Measurements from ENCODE around the gene UPK1A. TPM values are rescaled to one million over a fixed set of nuclear protein-coding genes. Genes with fewer than 3 reads are reported as not detected.
A peak's percentile ranks its signal among the peaks of the same experiment; 100 is the strongest.

The UPK1A gene
- total RNA-seq, 1 experiment from 2014 or later, result not detected

DNA sequence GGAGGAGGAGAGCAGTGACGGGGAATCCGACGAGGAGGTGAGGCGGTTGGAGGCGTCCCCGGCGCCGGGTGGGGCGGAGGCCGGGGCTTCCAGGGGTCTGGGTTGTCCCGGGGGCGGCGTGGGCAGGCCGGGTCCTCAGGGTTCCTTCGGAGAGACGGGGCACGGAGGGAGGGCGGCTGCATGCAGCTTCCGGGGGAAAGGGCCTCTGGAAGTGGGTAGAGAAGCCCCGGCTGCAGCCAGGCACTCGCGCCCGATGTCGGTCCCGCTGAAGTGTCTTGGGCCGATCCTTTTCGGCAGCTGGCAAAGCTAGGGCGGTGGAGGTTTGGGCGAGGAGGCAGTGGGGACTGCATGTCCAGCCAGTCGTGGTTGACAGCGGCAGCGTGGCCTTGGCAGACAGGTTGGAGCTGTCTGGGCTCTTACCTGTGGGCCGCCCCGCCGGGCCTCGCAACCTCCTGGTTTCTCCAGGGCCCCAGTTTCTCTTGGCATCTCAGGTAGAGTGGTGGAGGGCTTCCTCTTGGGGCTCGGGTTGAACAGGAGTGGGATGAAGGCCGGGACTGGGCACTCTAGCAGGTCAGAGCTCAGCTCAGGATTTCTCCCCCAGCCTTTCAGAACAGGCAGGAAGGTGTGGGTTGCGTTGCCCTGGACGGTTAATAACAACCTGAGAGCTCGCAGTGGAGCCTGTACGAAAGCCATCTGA is 52.2 kb downstream of the UPK1A start:
- intact Hi-C loops (cut with micrococcal nuclease), result no loop called here

DNA sequence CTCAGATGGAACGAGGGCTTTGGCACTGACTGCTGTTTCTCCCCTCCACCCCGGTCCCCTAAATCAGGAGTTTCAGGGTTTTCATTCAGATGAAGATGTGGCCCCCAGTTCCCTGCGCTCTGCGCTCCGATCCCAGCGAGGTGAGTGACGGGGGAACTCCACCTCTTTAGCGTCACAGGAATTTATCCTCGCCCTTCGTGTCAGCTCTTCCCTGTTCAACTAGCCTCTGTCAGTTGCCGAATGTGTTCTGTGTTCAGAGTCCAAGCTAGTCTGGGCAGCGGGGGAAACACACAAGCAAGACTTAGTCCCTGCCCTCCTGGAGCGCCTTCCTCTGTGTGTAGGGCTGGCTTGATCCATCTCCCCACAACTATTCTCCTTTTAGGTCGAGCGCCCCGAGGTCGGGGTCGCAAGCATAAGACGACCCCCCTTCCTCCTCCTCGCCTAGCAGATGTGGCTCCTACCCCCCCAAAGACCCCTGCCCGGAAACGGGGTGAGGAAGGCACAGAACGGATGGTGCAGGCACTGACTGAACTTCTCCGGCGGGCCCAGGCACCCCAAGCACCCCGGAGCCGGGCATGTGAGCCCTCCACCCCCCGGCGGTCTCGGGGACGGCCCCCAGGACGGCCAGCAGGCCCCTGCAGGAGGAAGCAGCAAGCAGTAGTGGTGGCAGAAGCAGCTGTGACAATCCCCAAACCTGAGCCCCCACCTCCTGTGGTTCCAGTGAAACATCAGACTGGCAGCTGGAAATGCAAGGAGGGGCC is 53.3 kb downstream of the UPK1A start:
- Mint-ChIP-seq H3K27ac (ENCODE audit: low read depth, unreplicated experiment) (peak overlapping the region; percentile 82), H3K36me3 (ENCODE audit: insufficient read depth, unreplicated experiment) (peaks cover 46% of the 10 kb centered on the region), H3K4me3 (ENCODE audit: unreplicated experiment) (peak overlapping the region; percentile 80), H3K4me1 (ENCODE audit: insufficient read depth, unreplicated experiment) (peaks cover 20% of the 10 kb centered on the region), H3K27me3 (ENCODE audit: insufficient read depth, unreplicated experiment) (no peaks in the 10 kb centered on the region), H3K9me3 (ENCODE audit: unreplicated experiment) (no peaks in the 10 kb centered on the region)
- ChIA-PET CTCF (interaction anchor here (0.9 to 1.3 kb wide), 3 partner anchors 18 to 25 kb away, joined by 3 to 7 read pairs (median 4); partner anchors contain the start of genes PSENEN and U2AF1L4), POLR2A (interaction anchor here (1.1 to 1.8 kb wide), 3 partner anchors 17 to 26 kb away, joined by 4 to 9 read pairs (median 6); partner anchors contain the start of genes PSENEN and U2AF1L4)
- TF ChIP-seq, protein P1, sequence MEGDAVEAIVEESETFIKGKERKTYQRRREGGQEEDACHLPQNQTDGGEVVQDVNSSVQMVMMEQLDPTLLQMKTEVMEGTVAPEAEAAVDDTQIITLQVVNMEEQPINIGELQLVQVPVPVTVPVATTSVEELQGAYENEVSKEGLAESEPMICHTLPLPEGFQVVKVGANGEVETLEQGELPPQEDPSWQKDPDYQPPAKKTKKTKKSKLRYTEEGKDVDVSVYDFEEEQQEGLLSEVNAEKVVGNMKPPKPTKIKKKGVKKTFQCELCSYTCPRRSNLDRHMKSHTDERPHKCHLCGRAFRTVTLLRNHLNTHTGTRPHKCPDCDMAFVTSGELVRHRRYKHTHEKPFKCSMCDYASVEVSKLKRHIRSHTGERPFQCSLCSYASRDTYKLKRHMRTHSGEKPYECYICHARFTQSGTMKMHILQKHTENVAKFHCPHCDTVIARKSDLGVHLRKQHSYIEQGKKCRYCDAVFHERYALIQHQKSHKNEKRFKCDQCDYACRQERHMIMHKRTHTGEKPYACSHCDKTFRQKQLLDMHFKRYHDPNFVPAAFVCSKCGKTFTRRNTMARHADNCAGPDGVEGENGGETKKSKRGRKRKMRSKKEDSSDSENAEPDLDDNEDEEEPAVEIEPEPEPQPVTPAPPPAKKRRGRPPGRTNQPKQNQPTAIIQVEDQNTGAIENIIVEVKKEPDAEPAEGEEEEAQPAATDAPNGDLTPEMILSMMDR (IDR thresholded peaks at IDR 0.05; ENCODE audit: unreplicated experiment), result no peak
- no peak for DNase-seq (ENCODE audit: unreplicated experiment)
- no TSS peak for BruUV-seq (replicated peaks)
- intact Hi-C loops (cut with micrococcal nuclease), result no loop called here

More for the DNA sequence above, 52.2 kb downstream of the UPK1A start:
- H3K27ac Mint-ChIP-seq (ENCODE audit: low read depth, unreplicated experiment), result peak overlapping the region; percentile 82
- POLR2A ChIA-PET, result interaction anchor here (0.5 to 1.8 kb wide), 10 partner anchors 12 to 1132 kb away, joined by 3 to 9 read pairs (median 4); partner anchors contain the start of genes COX6B1, LIN37, PSENEN and U2AF1L4
- peaks cover 36% of the 10 kb centered on the region for H3K36me3 Mint-ChIP-seq (ENCODE audit: insufficient read depth, unreplicated experiment)
- H3K4me1 Mint-ChIP-seq (ENCODE audit: insufficient read depth, unreplicated experiment), result peaks cover 20% of the 10 kb centered on the region
- no peaks in the 10 kb centered on the region for H3K9me3 Mint-ChIP-seq (ENCODE audit: unreplicated experiment)
- no peaks in the 10 kb centered on the region for H3K27me3 Mint-ChIP-seq (ENCODE audit: insufficient read depth, unreplicated experiment)
- CTCF ChIA-PET, result interaction anchor here (0.9 to 1.3 kb wide), 3 partner anchors 24 to 26 kb away, joined by 3 to 7 read pairs (median 5); partner anchors contain the start of genes PSENEN and U2AF1L4
- peak overlapping the region; percentile 80 for H3K4me3 Mint-ChIP-seq (ENCODE audit: unreplicated experiment)
- TSS peak; percentile 27 for BruUV-seq (replicated peaks)
- TF ChIP-seq, protein P1 (IDR thresholded peaks at IDR 0.05; ENCODE audit: unreplicated experiment), result no peak
- peak; percentile 24 for DNase-seq (ENCODE audit: unreplicated experiment)

DNA sequence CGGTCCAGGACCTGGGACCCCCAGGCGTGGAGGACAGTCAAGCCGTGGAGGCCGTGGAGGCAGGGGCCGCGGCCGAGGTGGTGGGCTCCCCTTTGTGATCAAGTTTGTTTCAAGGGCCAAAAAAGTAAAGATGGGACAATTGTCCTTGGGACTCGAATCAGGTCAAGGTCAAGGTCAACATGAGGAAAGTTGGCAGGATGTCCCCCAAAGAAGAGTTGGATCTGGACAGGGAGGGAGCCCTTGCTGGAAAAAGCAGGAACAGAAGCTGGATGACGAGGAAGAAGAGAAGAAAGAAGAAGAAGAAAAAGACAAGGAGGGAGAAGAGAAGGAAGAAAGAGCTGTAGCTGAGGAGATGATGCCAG is 53.8 kb downstream of the UPK1A start:
- no peak for DNase-seq (ENCODE audit: unreplicated experiment)
- intact Hi-C loops (cut with micrococcal nuclease), result no loop called here
- ChIA-PET POLR2A (interaction anchor here (1.0 to 1.8 kb wide), 2 partner anchors 16 to 20 kb away, joined by 4 to 5 read pairs; no protein-coding TSS in a partner anchor), CTCF (interaction anchor here (1.3 kb wide), 1 partner anchor 18 kb away, joined by 4 read pairs; no protein-coding TSS in a partner anchor)
- H3K9me3 Mint-ChIP-seq (ENCODE audit: unreplicated experiment), result no peaks in the 10 kb centered on the region
- no TSS peak for BruUV-seq (replicated peaks)
- no peaks in the 10 kb centered on the region for H3K27me3 Mint-ChIP-seq (ENCODE audit: insufficient read depth, unreplicated experiment)
- H3K4me1 Mint-ChIP-seq (ENCODE audit: insufficient read depth, unreplicated experiment), result peaks cover 20% of the 10 kb centered on the region
- H3K36me3 Mint-ChIP-seq (ENCODE audit: insufficient read depth, unreplicated experiment), result peaks cover 48% of the 10 kb centered on the region
- no peak overlapping the region for H3K4me3 Mint-ChIP-seq (ENCODE audit: unreplicated experiment)
- no peak overlapping the region for H3K27ac Mint-ChIP-seq (ENCODE audit: low read depth, unreplicated experiment)
- TF ChIP-seq, protein P1 (IDR thresholded peaks at IDR 0.05; ENCODE audit: unreplicated experiment), result no peak

DNA sequence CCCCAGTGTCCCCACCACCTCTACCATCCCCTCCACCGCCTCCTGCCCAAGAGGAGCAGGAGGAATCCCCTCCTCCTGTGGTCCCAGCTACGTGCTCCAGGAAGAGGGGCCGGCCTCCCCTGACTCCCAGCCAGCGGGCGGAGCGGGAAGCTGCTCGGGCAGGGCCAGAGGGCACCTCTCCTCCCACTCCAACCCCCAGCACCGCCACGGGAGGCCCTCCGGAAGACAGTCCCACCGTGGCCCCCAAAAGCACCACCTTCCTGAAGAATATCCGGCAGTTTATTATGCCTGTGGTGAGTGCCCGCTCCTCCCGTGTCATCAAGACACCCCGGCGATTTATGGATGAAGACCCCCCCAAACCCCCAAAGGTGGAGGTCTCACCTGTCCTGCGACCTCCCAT is 54.3 kb downstream of the UPK1A start:
- Mint-ChIP-seq H3K27ac (ENCODE audit: low read depth, unreplicated experiment) (no peak overlapping the region), H3K36me3 (ENCODE audit: insufficient read depth, unreplicated experiment) (peaks cover 53% of the 10 kb centered on the region), H3K9me3 (ENCODE audit: unreplicated experiment) (no peaks in the 10 kb centered on the region), H3K4me3 (ENCODE audit: unreplicated experiment) (no peak overlapping the region), H3K27me3 (ENCODE audit: insufficient read depth, unreplicated experiment) (no peaks in the 10 kb centered on the region), H3K4me1 (ENCODE audit: insufficient read depth, unreplicated experiment) (peaks cover 20% of the 10 kb centered on the region)
- intact Hi-C loops (cut with micrococcal nuclease), result no loop called here
- POLR2A ChIA-PET, result interaction anchor here (1.0 kb wide), 1 partner anchor 20 kb away, joined by 5 read pairs; no protein-coding TSS in a partner anchor
- no TSS peak for BruUV-seq (replicated peaks)
- TF ChIP-seq, protein P1 (IDR thresholded peaks at IDR 0.05; ENCODE audit: unreplicated experiment), result no peak
- CTCF ChIA-PET, result interaction anchor here (1.3 kb wide), 1 partner anchor 17 kb away, joined by 4 read pairs; no protein-coding TSS in a partner anchor
- no peak for DNase-seq (ENCODE audit: unreplicated experiment)
